ENCODE results near the gene SRRM5.
"Not testable (repeated sequence)": the region's sequence is repeated elsewhere in the genome, so short reads cannot be mapped to it uniquely, and the experiment has no call there.

SRRM5 gene

DNA sequence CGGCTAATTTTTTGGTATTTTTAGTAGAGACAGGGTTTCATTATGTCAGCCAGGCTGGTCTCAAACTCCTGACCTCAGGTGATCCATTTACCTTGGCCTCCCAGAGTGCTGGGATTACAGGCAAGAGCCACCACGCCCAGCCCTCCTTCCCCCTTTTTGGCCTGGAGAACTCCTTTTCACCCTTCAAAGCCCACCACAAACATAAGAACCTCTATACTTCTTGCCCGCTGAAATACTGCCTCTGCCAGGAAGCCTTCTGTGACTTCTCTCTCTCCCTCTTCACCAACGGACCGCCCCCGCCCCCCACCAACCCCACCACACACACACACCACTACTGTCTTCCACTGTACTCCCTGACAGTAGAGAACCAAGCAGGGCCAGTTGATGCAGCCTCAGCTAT, 5.1 kb downstream of the SRRM5 start:
- no peak for DNase-seq

GRCh38 chr19:43618921-43619261, 7.0 kb downstream of the SRRM5 start:
- DNase-seq: peak; percentile 20 to 22

GRCh38 chr19:43619262-43620060, 7.6 kb downstream of the SRRM5 start, which contains the start of gene ZNF428:
ZNF428 (minus strand) TSS chr19:43619629; CDS start chr19:43614304, 5,325 bp downstream.
- peak; percentile 76 to 80 for DNase-seq

DNA sequence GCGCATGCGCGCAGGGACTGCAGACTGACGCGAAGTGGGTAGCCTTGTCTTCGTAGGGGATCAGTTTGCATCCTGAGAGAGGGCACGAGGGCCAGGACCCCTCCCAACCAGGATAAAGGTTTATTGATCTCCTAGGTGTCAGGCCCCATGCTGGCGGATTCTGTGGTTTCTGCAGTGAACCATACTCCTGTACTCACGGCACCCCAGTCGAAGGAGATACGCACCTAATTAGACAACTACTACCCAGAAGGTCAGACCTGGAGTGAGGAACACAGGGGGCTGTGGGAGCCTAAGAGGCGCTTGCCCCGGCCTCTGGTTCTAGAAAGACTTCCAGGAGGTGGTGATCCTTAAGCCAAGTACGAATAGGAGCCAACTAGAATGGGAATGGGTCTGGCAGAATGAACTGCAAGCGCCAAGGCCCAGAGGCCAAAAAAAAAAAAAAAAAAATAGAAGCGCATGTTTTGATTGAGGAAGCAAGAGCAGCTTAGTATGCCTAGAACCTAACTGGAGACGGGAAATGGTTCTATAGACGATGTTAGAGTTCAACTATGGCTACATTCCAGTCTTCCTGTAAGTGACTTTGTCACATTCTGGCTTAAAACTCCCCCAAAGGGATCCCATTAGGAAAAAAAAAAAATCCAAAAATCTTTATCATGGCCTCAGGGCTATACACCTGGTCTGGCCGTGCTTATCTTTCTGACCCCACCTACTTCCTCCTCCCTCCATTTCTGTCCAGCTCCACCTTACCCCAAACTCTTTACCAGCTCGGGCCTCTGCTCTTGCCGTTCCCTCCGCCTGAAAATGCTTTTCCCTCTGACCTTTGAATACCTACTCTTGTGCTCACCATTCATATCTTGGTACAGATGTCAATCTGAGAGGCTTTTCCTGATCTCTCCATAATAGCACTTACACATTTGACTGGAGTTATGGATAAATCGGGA, 8.4 kb downstream of the SRRM5 start:
- peak; percentile 82 to 84 for DNase-seq

- no peak for DNase-seq
Measured at GRCh38 chr19:43622070-43622469, 10.2 kb downstream of the SRRM5 start.

DNA sequence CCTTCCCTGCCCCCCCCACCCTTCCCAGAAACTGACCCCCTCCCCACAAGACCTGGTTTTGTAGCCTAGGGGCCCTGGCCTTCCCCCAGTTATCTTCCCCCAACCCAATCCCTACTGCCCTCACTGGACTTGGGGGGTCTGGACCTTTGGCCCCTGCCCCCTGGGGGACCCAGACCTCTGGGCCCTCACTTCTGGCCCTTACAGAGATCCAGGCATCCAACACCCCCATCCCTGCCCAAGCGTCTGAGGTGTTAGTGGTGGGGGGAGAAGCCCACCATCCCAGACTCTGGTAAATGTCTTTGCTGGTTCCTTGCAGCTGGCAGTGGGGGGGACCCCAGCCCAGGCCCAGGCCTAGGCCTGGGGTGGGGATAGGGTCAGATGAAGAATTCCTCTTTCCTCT, 11.1 kb downstream of the SRRM5 start:
- no peak for DNase-seq

- DNase-seq: no peak
Measured at GRCh38 chr19:43623889-43624670, 12.2 kb downstream of the SRRM5 start.

DNA sequence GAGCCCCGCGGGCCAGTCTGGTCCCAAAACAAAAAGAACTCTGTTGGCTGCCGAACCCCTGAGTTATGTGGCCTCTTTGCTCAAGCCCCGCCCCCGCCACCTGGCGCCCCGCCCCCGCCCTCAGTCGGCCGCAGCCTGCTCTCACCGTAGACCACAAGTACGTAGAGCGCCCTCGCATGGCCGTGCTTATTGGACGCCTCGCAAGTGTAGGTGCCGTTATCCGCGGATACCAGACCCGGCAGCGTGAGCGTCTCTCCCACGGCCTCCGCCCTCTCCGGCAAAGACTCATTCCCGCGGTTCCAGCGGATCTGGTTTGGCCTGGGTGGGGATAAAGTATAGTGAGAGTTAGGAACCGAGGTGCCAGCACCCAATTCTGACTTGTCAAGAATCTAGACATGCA, 13.0 kb downstream of the SRRM5 start:
- DNase-seq: peak; percentile 86 to 87

DNA sequence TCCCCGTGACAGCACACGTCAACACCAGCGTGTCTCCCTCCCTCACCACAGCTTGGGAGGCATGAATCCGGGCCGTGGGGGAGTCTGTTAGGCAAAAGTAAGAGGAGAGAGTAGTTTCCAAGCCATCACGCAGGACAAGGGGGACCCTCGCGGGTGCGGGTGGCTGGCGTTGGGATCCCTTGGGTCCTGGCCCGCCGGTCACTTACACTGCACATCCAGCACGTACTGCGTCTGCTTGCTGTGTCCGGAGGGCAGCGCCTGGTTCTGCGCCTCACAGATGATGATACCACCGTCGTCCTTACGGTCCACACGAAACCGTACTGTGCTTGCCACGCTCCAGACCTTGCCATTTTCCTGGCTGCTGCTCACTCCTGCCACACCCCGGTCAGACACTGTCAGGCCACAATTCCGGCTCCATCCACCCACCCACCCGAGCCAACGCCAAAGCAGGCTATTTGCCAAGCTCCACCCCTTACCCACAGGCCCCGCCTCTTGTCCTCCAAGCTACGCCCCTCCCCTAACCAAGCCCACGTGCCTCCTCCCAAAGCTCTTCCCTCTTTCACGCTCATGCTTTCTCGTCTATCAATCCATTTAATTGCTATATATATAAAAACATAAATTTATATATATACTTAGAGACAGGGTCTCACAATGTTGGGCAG, 14.2 kb downstream of the SRRM5 start:
- DNase-seq: no peak

DNA sequence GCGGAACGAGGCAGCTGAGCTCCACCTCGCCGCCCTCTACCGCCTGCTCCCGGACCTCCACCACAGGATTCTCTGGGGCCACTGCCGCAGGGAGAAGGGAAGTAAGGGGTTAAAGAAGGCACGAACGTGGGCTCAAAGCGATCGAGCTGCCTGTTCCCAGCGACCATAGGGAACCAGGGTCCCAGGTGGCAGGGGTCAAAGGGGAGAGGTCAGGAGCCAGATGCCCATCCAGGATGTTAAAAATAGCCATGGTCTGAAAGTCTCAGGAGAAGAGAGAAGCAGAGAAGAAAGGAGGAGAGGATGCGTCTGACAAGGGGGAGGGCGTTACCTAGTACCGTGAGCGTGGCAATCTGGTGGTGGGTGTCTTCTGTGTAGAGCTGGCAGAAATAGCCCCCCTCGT, 14.9 kb downstream of the SRRM5 start:
- no peak for DNase-seq

- DNase-seq: no peak
Measured at GRCh38 chr19:43628646-43629326, 16.9 kb downstream of the SRRM5 start.

DNA sequence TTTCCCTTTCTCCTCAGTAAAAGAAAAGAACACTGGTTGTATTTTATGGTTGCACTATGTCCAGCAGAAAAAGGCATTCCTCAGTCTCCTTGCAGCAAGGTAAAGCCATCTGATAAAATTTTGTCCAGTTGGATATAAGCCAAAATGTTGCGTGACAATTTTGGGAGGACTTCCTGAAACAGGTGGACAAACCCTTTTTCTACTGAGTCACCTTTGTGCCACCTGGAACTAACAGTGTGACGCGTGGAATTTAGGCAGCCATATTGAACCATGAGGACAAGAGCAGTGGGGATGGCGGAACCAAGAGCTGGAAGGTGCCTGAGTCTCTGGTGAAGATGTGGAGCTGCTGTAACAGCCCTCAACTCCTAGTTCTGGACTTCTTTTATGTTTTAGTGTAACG, 19.6 kb downstream of the SRRM5 start:
- DNase-seq: no peak

DNA sequence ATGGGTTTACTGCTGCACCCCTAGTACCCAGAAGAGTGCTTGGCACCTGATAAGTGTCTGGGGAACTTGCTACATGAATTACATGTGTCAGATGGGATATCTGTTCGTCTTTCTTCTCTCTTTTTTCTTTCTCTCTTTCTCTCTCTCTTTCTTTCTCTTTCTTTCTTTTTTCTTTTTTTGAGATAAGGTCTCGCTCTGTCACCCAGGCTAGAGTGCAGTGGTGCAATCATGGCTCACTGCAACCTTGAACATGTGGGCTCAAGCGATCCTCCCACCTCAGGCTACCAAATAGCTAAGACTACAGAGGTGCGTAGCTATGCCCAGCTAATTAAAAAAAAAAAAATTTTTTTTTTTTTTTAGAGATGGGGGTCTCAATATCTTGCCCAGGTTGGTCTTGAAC, 21.6 kb downstream of the SRRM5 start:
- no peak for DNase-seq

DNA sequence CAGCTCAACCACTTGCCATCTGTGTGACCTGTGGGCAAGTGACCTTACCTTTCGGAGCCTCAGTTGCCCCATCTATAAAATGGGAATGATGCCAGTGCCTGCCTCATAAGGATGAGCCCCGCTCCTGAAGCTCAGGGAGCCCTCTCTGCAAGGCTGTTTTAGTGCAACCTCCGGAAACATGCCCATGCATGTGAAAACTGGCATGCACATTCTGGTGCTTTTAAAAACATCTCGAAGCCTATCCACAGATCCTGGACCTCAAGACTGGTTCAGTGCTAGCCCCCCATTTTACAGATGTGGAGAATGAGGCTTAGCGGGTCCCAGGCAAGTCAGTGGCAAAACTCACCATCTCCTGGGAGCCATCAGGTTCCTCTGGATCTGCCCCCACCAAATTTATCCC, 22.2 kb downstream of the SRRM5 start:
- no peak for DNase-seq

DNA sequence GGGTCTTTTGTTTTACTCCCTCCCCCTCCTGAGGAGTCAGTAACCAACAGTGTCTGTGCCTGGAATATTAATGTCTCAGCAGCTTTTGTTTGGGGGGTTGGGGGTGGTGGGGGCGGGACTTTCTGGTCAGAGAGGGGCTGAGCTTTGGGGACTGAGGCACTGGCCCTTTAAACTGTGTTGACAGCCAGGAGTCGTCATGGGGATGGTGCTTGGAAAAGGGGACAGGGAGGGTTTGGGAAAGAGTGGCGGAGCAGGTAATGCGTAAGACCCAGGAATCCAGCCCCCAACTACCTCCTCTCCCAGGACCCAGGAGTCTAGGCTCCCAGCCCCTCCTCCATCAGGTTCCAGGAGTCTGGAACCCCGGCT, 22.6 kb downstream of the SRRM5 start:
- DNase-seq: no peak

- DNase-seq: no peak
Measured at GRCh38 chr19:43634872-43635560, 23.1 kb downstream of the SRRM5 start.

DNA sequence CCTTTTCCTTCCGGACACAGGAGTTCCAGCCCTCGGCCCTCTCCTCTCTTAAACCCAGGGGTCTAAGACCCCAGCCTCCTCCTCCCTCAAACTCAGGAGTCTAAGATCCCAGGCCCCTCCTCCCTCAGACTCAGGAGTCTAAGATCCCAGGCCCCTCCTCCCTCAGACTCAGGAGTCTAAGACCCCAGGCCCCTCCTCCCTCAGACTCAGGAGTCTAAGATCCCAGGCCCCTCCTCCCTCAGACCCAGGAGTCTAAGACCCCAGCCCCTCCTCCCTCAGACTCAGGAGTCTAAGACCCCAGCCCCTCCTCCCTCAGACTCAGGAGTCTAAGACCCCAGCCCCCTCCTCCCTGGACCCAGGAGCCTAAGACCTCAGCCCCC, 23.7 kb downstream of the SRRM5 start:
- DNase-seq: not testable (repeated sequence)

- no peak for DNase-seq
Measured at GRCh38 chr19:43636121-43636683, 24.3 kb downstream of the SRRM5 start.

DNA sequence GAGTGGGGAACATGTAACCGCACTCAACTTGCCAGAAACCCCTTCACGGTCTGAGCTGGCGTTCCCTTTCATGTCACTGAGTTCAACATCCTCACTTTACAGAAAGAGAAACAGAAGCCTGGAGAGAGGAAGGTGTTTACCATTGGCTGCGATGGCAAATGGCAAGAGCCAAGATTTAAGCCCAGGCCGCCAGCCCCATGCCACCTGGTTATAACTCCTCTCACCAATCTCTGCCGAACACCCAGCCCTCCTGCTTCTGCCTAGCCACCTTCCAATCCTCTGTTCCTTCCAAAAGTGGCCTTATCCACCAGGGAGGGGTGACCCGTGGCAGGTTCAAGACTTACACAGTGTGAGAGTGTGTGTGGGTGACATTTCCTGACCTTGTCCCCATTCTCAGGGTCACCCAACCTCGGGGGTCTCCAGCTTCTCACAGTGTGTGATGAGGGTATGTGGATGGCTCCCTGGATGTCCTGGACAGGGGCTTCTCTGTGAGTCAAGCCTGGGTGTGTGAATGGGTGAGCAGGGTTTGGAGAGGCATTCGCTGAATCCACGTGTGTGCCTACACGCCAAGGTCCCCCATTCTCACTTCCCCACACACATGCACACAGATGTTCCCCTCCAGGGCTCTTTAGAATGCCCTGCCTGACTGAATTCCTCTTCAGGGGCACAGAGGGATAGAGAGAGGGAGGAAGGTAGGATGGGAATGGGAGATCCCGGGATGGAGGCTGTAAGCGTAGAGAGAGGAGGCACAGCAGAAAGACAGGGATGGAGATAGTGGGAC, 26.5 kb downstream of the SRRM5 start:
- no peak for DNase-seq

GRCh38 chr19:43638995-43639518, 27.2 kb downstream of the SRRM5 start:
- no peak for DNase-seq

All from activated CD4-positive, alpha-beta T cell treated with anti-CD3 and anti-CD28 coated beads, Interleukin-2, amount 50 U/mL, for 4 hours (primary cell).